Measurements from ENCODE around the gene LIPE. TPM values are rescaled to one million over a fixed set of nuclear protein-coding genes. Genes with fewer than 3 reads are reported as not detected.

The LIPE gene
- total RNA-seq, 1 donor from 2014 or later: 3.7 TPM

DNA sequence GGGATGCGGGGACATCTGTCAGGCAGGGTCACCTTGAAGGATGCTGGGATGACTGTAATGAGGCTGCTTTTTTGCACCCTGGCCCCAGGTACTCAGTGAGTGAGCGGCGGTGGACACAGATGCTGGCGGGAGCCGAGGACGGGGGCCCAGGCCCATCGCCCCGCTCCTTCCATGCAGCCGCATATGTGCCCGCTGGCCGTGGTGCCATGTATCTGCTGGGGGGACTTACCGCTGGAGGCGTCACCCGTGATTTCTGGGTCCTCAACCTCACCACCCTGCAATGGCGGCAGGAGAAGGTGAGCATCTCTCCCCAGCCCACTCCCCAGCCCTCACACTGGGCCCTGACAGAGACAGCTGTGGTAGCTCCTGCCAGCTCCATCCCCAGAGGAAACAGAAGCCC, 70.5 kb downstream of the LIPE start:
- TF ChIP-seq, protein P1, sequence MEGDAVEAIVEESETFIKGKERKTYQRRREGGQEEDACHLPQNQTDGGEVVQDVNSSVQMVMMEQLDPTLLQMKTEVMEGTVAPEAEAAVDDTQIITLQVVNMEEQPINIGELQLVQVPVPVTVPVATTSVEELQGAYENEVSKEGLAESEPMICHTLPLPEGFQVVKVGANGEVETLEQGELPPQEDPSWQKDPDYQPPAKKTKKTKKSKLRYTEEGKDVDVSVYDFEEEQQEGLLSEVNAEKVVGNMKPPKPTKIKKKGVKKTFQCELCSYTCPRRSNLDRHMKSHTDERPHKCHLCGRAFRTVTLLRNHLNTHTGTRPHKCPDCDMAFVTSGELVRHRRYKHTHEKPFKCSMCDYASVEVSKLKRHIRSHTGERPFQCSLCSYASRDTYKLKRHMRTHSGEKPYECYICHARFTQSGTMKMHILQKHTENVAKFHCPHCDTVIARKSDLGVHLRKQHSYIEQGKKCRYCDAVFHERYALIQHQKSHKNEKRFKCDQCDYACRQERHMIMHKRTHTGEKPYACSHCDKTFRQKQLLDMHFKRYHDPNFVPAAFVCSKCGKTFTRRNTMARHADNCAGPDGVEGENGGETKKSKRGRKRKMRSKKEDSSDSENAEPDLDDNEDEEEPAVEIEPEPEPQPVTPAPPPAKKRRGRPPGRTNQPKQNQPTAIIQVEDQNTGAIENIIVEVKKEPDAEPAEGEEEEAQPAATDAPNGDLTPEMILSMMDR (conservative IDR thresholded peaks at IDR 0.05; ENCODE audit: low read depth, low read length): no peak
- DNase-seq (ENCODE audit: low read depth): no peak
- no peak overlapping the region for H3K4me3 ChIP-seq (ENCODE audit: low read depth, low read length)

DNA sequence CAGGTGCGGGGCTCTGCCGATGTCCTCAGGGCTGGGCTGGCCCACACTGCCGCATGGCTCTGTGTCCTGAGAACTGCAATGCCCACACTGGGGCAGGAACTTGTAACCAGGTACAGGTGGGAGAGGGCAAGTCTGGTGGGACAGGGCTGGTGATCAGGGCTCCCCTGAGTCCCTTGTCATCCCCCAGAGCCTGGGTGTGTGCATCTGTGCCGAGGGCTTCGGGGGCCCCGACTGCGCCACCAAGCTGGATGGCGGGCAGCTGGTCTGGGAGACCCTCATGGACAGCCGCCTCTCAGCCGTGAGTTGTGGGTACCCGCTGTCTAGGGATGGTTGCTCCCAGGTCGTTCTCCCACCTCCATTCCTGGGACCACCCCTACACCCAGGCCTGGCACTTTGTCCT, 71.3 kb downstream of the LIPE start:
- TF ChIP-seq, protein P1 (conservative IDR thresholded peaks at IDR 0.05; ENCODE audit: low read depth, low read length): no peak
- no peak for DNase-seq (ENCODE audit: low read depth)
- H3K4me3 ChIP-seq (ENCODE audit: low read depth, low read length): no peak overlapping the region

DNA sequence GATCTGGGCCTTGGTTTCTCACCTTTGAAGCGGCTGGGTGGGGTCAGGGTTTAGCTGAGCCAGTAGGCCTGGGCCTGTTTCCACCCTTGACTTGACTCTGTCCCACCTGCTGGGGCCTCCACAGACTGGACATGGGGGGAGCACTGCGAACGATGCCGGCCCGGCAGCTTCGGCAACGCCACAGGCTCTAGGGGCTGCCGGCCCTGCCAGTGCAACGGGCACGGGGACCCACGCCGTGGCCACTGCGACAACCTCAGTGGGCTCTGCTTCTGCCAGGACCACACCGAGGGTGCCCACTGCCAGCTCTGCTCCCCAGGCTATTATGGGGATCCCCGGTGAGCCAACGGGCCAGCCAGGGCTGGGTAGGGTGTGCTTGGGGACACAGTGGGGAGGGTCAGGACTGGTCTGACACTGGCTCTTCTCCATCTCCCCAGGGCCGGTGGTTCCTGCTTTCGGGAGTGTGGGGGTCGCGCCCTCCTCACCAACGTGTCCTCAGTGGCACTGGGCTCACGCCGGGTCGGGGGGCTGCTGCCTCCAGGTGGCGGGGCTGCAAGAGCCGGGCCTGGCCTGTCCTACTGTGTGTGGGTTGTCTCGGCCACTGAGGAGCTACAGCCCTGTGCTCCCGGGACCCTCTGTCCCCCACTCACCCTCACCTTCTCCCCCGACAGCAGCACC, 73.7 kb downstream of the LIPE start:
- DNase-seq (ENCODE audit: low read depth): no peak
- TF ChIP-seq, protein P1 (conservative IDR thresholded peaks at IDR 0.05; ENCODE audit: low read depth, low read length): no peak
- no peak overlapping the region for H3K4me3 ChIP-seq (ENCODE audit: low read depth, low read length)

DNA sequence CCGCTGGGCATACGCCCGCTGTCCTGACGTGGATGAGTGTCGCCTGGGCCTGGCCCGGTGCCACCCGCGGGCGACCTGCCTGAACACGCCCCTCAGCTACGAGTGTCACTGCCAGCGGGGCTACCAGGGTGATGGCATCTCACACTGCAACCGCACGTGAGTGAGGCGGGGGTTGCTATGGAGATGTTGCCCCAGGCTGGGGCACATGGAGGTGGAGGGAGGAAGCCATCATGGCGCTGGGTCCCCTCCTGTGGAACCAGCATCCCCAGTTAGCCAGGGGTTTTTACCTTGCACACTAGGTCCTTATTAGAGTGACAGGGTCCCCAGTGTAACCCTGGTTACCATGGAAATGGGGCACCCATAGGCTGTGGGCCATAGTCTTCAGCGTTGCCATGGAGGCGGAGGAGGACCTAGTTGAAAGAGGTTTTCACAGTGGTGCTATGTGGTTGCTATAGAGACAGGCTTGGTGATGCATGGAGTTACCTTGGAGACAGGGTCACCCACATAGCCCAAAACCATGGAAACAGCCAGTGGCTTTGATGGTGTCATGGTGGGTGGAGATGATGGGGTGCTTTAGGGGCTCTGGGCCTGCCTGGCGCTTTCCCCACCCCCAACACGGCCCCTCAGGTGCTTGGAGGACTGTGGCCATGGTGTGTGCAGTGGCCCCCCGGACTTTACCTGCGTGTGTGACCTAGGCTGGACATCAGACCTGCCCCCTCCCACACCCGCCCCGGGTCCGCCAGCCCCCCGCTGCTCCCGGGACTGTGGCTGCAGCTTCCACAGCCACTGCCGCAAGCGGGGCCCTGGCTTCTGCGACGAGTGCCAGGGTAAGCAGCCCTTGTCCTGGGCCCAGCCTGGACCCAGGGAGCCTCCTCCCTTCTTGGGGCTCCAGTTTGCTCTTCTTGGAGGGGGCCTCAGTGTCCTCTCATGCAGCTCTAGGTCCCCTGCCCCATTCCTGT, 74.6 kb downstream of the LIPE start:
- TF ChIP-seq, protein P1 (conservative IDR thresholded peaks at IDR 0.05; ENCODE audit: low read depth, low read length): no peak
- DNase-seq (ENCODE audit: low read depth): no peak

More for the DNA sequence above, 74.6 kb downstream of the LIPE start:
- H3K4me3 ChIP-seq (ENCODE audit: low read depth, low read length): no peak overlapping the region

Other genes starting within 250 kb of the LIPE start
- 29.9 and 56.4 TPM in 2 replicates for gene DEDD2, start 209.7 kb downstream of the LIPE start, total RNA-seq
- gene ZNF526, start 207.1 kb downstream of the LIPE start, total RNA-seq: 3.9 and 7.5 TPM in 2 replicates
- gene GSK3A, start 184.8 kb downstream of the LIPE start, total RNA-seq: 30.9 and 33.9 TPM in 2 replicates
- 36.3 and 48.6 TPM in 2 replicates for gene ERF, start 172.3 kb downstream of the LIPE start, total RNA-seq
- gene CIC, start 158.1 kb downstream of the LIPE start, total RNA-seq: 49.3 and 63.9 TPM in 2 replicates
- gene PRR19, start 125.3 kb downstream of the LIPE start, total RNA-seq: 0.23 and 2.7 TPM in 2 replicates
- 157 and 183 TPM in 2 replicates for gene PAFAH1B3, start 124.8 kb downstream of the LIPE start, total RNA-seq
- gene TMEM145, start 114.1 kb downstream of the LIPE start, total RNA-seq: 0.63 TPM in 1 of 2 replicates, not detected in the other
- gene MEGF8, start 101.8 kb downstream of the LIPE start, total RNA-seq: 16.5 and 30.2 TPM in 2 replicates
- 5.0 and 5.7 TPM in 2 replicates for gene CNFN, start 37.1 kb downstream of the LIPE start, total RNA-seq
- gene CXCL17, start 15.6 kb upstream of the LIPE start, total RNA-seq: not detected in 2 replicates
- gene CEACAM1, start 101.1 kb upstream of the LIPE start, total RNA-seq: 0.46 and 1.0 TPM in 2 replicates
- gene CEACAM8, start 167.5 kb upstream of the LIPE start, total RNA-seq: not detected in 2 replicates